GM12874 (cell line): Measurements from ENCODE around the gene USP3.

Source experiments
- TF ChIP-seq, protein P1 (sequence below): IDR thresholded peaks from 2 replicates; pipeline ENCODE4 v1.5.1; 2011; ENCODE audit warnings: low read depth, mild to moderate bottlenecking, control low read depth, low read length, moderate library complexity; ENCODE audit not compliant: insufficient read depth

Gene USP3

GRCh38 chr15:63605036-63605435, 100.6 kb downstream of the USP3 start:
- TF ChIP-seq, protein P1, sequence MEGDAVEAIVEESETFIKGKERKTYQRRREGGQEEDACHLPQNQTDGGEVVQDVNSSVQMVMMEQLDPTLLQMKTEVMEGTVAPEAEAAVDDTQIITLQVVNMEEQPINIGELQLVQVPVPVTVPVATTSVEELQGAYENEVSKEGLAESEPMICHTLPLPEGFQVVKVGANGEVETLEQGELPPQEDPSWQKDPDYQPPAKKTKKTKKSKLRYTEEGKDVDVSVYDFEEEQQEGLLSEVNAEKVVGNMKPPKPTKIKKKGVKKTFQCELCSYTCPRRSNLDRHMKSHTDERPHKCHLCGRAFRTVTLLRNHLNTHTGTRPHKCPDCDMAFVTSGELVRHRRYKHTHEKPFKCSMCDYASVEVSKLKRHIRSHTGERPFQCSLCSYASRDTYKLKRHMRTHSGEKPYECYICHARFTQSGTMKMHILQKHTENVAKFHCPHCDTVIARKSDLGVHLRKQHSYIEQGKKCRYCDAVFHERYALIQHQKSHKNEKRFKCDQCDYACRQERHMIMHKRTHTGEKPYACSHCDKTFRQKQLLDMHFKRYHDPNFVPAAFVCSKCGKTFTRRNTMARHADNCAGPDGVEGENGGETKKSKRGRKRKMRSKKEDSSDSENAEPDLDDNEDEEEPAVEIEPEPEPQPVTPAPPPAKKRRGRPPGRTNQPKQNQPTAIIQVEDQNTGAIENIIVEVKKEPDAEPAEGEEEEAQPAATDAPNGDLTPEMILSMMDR: no peak

- TF ChIP-seq, protein P1: 0 out of 2 replicates have a peak, but pooled peaks have one; percentile 9
Observed at GRCh38 chr15:63605816-63606215, 101.4 kb downstream of the USP3 start.

- TF ChIP-seq, protein P1: no peak
Observed at GRCh38 chr15:63606308-63606707, 101.9 kb downstream of the USP3 start.

DNA sequence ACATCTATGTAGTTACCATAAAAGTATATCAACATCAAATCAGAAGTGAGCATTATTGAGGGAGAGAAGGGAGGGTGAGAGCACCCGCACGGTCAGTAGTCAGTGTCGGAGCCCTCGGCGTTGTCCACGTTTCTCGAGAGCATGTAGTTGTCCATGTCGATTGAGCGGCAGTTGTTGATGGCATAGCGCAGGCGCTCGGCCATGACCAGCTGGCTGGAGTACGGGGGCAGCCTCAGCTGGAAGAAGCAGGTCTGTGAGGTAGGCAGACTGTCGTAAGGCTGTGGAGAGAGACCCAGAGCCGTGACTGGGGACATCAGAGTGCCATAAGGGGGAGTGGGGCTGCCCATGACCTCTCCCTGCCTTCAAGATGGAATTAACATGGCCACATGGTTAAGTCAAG, 104.6 kb downstream of the USP3 start:
- TF ChIP-seq, protein P1: no peak

DNA sequence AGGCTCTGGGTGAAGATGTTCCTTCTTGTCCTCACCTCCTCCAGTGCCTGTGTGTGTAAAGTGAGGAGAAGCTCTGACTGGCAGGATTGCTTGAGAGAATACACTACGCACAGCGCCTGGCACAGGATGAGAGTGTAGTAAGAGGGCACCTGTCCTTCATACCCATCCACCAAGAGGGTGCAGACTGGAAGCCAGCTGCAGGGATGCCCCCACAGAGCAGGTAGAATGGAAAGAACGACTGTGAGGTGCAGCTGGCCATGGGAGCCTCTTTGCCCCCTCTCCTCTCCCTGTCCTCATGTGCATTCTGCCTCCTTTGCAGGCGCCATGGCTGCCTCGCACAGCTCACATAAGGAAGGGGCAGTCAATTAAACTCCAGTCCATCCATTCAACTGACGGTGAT, 105.1 kb downstream of the USP3 start:
- TF ChIP-seq, protein P1: no peak

DNA sequence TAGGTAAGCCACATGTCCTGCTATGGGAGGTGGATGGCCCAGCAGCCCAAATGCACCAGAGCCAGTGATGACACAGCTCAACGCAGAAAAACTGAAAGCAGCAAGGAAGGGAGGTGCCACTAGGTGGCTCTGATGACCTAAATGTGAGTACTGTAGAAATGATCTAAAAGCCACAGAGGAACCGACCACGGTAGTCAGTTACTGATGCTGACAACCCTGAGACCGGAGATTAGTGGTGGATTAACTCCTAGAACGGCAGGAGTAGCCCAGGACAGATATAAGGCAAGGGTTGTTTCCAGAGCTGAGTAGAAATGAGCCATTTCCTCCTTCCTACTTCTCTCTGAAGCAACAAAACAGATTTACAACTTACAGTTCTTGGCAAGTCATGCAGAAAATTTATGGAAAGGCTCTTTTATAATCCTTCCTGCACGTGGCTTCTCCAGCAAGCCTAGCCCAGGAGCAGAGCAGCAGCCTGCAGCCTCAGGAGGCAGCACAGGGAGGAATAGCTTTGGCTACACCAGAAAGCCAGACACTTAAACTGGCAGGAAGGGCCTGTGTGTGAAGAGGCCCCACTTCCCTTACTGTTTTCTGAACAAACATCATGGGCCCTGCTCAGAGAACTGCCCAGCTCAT, 105.9 kb downstream of the USP3 start:
- TF ChIP-seq, protein P1: peak; percentile 83

GRCh38 chr15:63611177-63611576, 106.8 kb downstream of the USP3 start:
- TF ChIP-seq, protein P1: no peak

DNA sequence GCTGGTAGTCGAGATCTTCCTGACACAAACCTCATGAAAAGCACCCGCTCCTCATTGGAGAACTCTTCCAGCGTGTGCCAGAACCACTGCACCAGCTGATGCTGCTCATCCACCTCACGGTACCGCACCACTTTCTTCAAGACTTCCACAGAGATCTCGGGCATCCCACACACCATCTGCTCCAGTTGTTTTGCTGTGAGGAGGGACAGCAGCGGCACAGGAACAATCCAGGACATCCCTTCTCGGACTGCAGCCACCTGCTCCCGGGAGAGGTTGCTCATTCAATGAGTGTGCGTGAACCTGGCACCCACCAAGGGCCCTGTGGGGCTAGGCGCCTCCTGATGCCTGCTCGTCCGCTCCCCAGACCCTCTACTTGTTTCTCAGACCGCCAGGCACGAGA, 107.9 kb downstream of the USP3 start:
- TF ChIP-seq, protein P1: no peak
